Endothelial cell of umbilical vein (primary cell): ENCODE results near the gene NAGLU. TPM values are rescaled to one million over a fixed set of nuclear protein-coding genes. Genes with fewer than 3 reads are reported as not detected.

Source experiments
- BruUV-seq: library from RNA; stranded (reverse); fragments of 400-500 nt; replicated peaks from 2 replicates; lab custom pipeline; 2021; lab: Mats Ljungman, UMichigan
- CTCF ChIA-PET: fragments of 300-600, 350-600 bp; sonication (Branson Sonifier 250); formaldehyde crosslinking; loops from one replicate; lab custom pipeline; 2021; ENCODE audit warnings: antibody characterized with exemption, inconsistent platforms; lab: Charles Lee
- POLR2A ChIA-PET: fragments of 300-600, 350-600 bp; sonication (Branson Sonifier 250); formaldehyde crosslinking; loops from one replicate; lab custom pipeline; 2021; ENCODE audit warnings: antibody characterized with exemption, inconsistent platforms; lab: Charles Lee
- DNase-seq: peaks from one replicate; pipeline ENCODE4 v3.0.0-alpha.2; 2011; ENCODE audit warnings: low read depth, low spot score
- FAIRE-seq: peaks from 2 replicates; lab custom pipeline; 2011; peaks lifted over from hg19 to GRCh38; lab: Jason Lieb, UNC
- H2AFZ ChIP-seq: 2 replicates; pipeline ENCODE4 v1.6.0; 2012; ENCODE audit warnings: low read depth, low read length, control low read depth, inconsistent platforms
- H3K27ac ChIP-seq: 2 replicates; pipeline ENCODE4 v1.5.1; 2011; ENCODE audit warnings: low read depth, mild to moderate bottlenecking, control low read depth, low read length, moderate library complexity; ENCODE audit not compliant: insufficient read depth
- H3K27me3 ChIP-seq, 2 experiments: 2 replicates each; pipeline versions ENCODE4 v1.6.0 to v1.6.1; 2011; ENCODE audit warnings: low read length in 2 of 2, mixed read lengths in 1 of 2; ENCODE audit not compliant: control insufficient read depth in 2 of 2, insufficient read depth in 2 of 2
- H3K36me3 ChIP-seq, 2 experiments: 2 replicates in 1 of 2; 3 replicates in 1 of 2; pipeline ENCODE4 v1.5.1; 2011; ENCODE audit warnings: low read length in 2 of 2, mild to moderate bottlenecking in 1 of 2, moderate library complexity in 1 of 2; ENCODE audit not compliant: control insufficient read depth in 2 of 2, insufficient read depth in 2 of 2; ENCODE audit errors: extremely low read depth in 1 of 2
- H3K4me1 ChIP-seq: 3 replicates; pipeline ENCODE4 v1.5.1; 2011; ENCODE audit warnings: mild to moderate bottlenecking, low read length; ENCODE audit not compliant: control insufficient read depth, insufficient read depth; ENCODE audit errors: extremely low read depth
- H3K4me2 ChIP-seq: 2 replicates; pipeline ENCODE4 v1.6.1; 2011; ENCODE audit warnings: low read length, control low read depth, mixed read lengths; ENCODE audit not compliant: insufficient read depth
- H3K4me3 ChIP-seq, 3 experiments: fragments of 200-600 bp in 1 of 3; sonication (generic), shearing (Covaris generic) in 1 of 3; replicated peaks in 1 of 3; 2 replicates each; pipeline ENCODE4 v1.5.1; 2011 to 2016; ENCODE audit warnings: control low read depth in 3 of 3, low read length in 3 of 3, mild to moderate bottlenecking in 2 of 3, inconsistent platforms in 1 of 3, low read depth in 1 of 3, moderate library complexity in 1 of 3; ENCODE audit not compliant: insufficient read depth in 1 of 3
- H3K79me2 ChIP-seq: 2 replicates; pipeline ENCODE4 v1.6.0; 2012; ENCODE audit warnings: low read length, inconsistent platforms; ENCODE audit not compliant: control insufficient read depth, insufficient read depth
- H3K9ac ChIP-seq: replicated peaks from 2 replicates; pipeline ENCODE3; 2011; ENCODE audit warnings: low read length, control low read depth; ENCODE audit not compliant: insufficient read depth; ENCODE audit errors: extremely low read depth
- H3K9me1 ChIP-seq: replicated peaks from 3 replicates; pipeline ENCODE4 v1.6.0; 2011; ENCODE audit warnings: mild to moderate bottlenecking, low read length; ENCODE audit not compliant: control insufficient read depth, insufficient read depth; ENCODE audit errors: extremely low read depth
- H3K9me3 ChIP-seq: replicated peaks from 2 replicates; pipeline ENCODE4 v1.5.1; 2012; ENCODE audit warnings: low read length, inconsistent platforms; ENCODE audit not compliant: control insufficient read depth, insufficient read depth
- H4K20me1 ChIP-seq: replicated peaks from 2 replicates; pipeline ENCODE3; 2011; ENCODE audit warnings: mild to moderate bottlenecking, low read length; ENCODE audit not compliant: control insufficient read depth, insufficient read depth; ENCODE audit errors: extremely low read depth
- EZH2 ChIP-seq: IDR thresholded peaks from 2 replicates; pipeline ENCODE4 v1.6.1; 2012; ENCODE audit warnings: borderline replicate concordance, low read depth, mild to moderate bottlenecking, moderate library complexity, low read length, inconsistent platforms; ENCODE audit not compliant: severe bottlenecking
- FOS ChIP-seq: IDR thresholded peaks from 2 replicates; pipeline ENCODE4 v1.6.1; 2011; ENCODE audit warnings: mild to moderate bottlenecking, low read length, moderate library complexity, borderline replicate concordance; ENCODE audit not compliant: insufficient read depth
- GATA2 ChIP-seq: IDR thresholded peaks from 2 replicates; pipeline ENCODE4 v1.7.0; 2011; ENCODE audit warnings: low read depth, mild to moderate bottlenecking, moderate library complexity, mixed read lengths, low read length; ENCODE audit not compliant: insufficient read length, insufficient read depth
- MYC ChIP-seq: IDR thresholded peaks from one replicate; pipeline ENCODE4 v1.6.1; 2011; ENCODE audit warnings: mild to moderate bottlenecking, low read depth, low read length
- POLR2A ChIP-seq: IDR thresholded peaks from 2 replicates; pipeline ENCODE4 v1.6.1; 2012; ENCODE audit warnings: low read depth, mild to moderate bottlenecking, control low read depth, low read length
- dilution Hi-C: fragments of 300-500 bp; cut with MboI; formaldehyde crosslinking; loops from one replicate; pipeline ENCODE4 v1.15.0; 2019; ENCODE audit warnings: low sequenced_read_pairs; ENCODE audit not compliant: extremely low pct_ligation_motif_present
- intact Hi-C: fragments of 100-400 bp; cut with micrococcal nuclease; formaldehyde crosslinking; loops from one replicate; pipeline ENCODE4 v1.10.0; 2022
- polyA plus RNA-seq, 4 experiments: library from polyadenylated mRNA; depleted of rRNA in 3 of 4; stranded (reverse) in 3 of 4; unstranded in 1 of 4; fragments of >200 nt; gene quantifications; 2 replicates each; pipeline versions ENCODE4 v1.2.1 to v1.2.3, GENCODE V29; 2011 to 2012; ENCODE audit warnings: missing spikeins in 1 of 4
- total RNA-seq: library from RNA; stranded (reverse); gene quantifications from 2 replicates; pipeline ENCODE4 v1.2.3, GENCODE V29; 2021

Gene NAGLU
- total and polyA plus RNA-seq, 2 donors (not counting 3 experiments of a cell fraction or from before 2014, with no cell fraction given) = 50.2 to 54.2 TPM

DNA sequence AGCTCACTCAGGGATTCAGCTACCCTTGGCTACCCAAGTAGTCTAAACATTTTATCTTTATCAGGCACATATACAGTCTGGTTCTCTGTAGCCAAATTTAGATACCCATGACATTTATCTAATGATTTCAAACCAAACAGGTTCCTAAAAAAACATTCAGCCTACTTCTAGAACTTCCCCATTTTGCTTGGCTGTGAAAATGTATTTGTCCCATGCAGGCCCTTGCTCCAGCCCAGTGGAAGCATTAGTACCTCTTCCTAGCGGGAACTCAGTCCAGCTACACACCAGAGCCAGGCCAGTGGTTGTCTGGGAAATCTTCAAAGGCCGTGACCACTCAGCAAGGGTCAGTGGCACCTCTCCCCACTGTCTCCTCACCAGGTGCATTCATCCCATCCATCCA lies 26.2 kb upstream of the NAGLU start:
- no peaks in the 10 kb centered on the region for H3K9me3 ChIP-seq
- DNase-seq (no peak), FAIRE-seq (no peak)
- BruUV-seq = no TSS peak
- H3K79me2 ChIP-seq = no peaks in the 10 kb centered on the region
- intact Hi-C loops = no loop called here
- peaks cover 0 to 3% of the 10 kb centered on the region in 2 experiments for H3K36me3 ChIP-seq
- no peak overlapping the region for H3K9ac ChIP-seq
- H3K9me1 ChIP-seq = no peaks in the 10 kb centered on the region
- CTCF ChIA-PET = no interaction called here
- POLR2A ChIA-PET = no interaction called here
- no peak overlapping the region for H3K27ac ChIP-seq
- no peaks in the 10 kb centered on the region for H4K20me1 ChIP-seq
- TF ChIP-seq GATA2 = no peak
- no peak for TF ChIP-seq FOS
- no peak for TF ChIP-seq EZH2
- TF ChIP-seq MYC = no peak
- TF ChIP-seq POLR2A = no peak
- no peak overlapping the region for H2AFZ ChIP-seq
- peaks cover 11% of the 10 kb centered on the region for H3K4me1 ChIP-seq
- H3K27me3 ChIP-seq = no peaks in the 10 kb centered on the region
- H3K4me2 ChIP-seq = no peak overlapping the region
- dilution Hi-C loops = loop anchor here (25.0 kb wide), 1 partner anchor 173 kb away; no protein-coding TSS in a partner anchor
- H3K4me3 ChIP-seq = no peak overlapping the region

DNA sequence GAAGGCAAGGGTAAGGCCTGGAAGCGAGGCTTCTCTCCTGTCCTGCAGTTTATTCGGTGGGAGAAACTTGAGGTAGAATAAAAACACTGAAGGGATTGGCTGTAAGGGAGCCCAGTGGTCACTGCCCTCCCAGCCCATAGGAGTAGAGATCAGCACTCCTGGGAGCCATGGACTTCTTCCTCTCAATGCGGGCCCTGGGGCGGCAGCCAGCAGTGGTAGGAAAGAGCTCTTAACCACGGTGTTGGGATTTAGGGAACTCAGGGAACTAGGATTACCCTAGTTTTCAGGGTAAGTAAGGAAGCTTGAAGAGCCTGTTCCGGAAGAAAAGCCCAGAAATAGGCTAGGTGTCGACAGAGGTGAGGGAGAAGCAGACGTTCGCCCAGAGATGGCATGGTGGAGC lies 23.8 kb upstream of the NAGLU start:
- ChIA-PET CTCF (interaction anchor here (0.8 to 4.8 kb wide), 5 partner anchors 15 to 290 kb away, joined by 3 to 27 read pairs (median 3); no protein-coding TSS in a partner anchor), POLR2A (no interaction called here)
- no peak overlapping the region for H3K9ac ChIP-seq
- no peak overlapping the region for H3K4me3 ChIP-seq
- no peaks in the 10 kb centered on the region for H3K9me1 ChIP-seq
- intact Hi-C loops (no loop called here), dilution Hi-C loops (loop anchor here (25.0 kb wide), 1 partner anchor 175 kb away; no protein-coding TSS in a partner anchor)
- H3K27ac ChIP-seq = no peak overlapping the region
- H3K27me3 ChIP-seq = no peaks in the 10 kb centered on the region
- no peaks in the 10 kb centered on the region for H3K79me2 ChIP-seq
- no peaks in the 10 kb centered on the region for H3K9me3 ChIP-seq
- peaks cover 13% of the 10 kb centered on the region for H3K4me1 ChIP-seq
- no peaks in the 10 kb centered on the region for H4K20me1 ChIP-seq
- H3K36me3 ChIP-seq = peaks cover 0 to 3% of the 10 kb centered on the region in 2 experiments
- FAIRE-seq (no peak), DNase-seq (no peak)
- no TSS peak for BruUV-seq
- no peak overlapping the region for H3K4me2 ChIP-seq
- TF ChIP-seq MYC = no peak
- no peak overlapping the region for H2AFZ ChIP-seq
